A673 (cell line): Measurements from ENCODE around the gene SPTBN4.

Experiments used
- EZH2 ChIP-seq: fragments of 200-600 bp; sonication (generic); IDR thresholded peaks from 2 replicates; pipeline ENCODE4 v1.6.1; 2017; ENCODE audit warnings: borderline replicate concordance, low read depth, mild to moderate bottlenecking, mixed read lengths, antibody characterized with exemption, low read length; ENCODE audit not compliant: poor library complexity, severe bottlenecking
- TF ChIP-seq, protein P1 (sequence below): fragments of 300-800, 200-600 bp; sonication (generic); conservative IDR thresholded peaks from 2 replicates; pipeline ENCODE4 v1.5.1; 2017; ENCODE audit warnings: low read depth, mild to moderate bottlenecking, antibody characterized with exemption, low read length, moderate library complexity, mixed read lengths

DNA sequence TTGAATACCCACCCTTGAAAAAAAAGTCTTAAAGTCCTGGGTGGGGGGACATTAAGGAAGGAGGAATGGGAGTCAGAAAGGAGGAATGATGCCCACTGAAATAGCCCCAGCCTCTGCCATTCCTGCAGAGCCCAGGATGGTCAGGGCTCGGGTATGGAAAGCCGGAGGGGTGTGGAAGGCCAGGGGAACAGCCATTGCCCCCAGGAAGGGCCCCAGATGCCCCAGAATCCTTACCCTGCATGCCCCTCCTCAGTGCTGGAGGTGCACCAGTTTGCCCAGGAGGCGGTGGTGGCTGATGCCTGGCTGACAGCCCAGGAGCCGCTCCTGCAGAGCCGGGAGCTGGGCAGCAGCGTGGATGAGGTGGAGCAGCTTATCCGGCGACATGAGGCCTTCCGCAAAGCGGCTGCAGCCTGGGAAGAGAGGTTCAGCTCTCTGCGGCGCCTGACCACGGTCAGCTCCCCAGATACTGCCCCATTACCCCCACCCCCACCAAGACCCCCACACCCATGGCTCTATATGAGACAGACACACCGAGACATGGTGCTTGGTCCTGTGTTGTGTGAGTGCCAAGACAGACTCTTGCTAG is 99.2 kb downstream of the SPTBN4 start:
- TF ChIP-seq, protein P1, sequence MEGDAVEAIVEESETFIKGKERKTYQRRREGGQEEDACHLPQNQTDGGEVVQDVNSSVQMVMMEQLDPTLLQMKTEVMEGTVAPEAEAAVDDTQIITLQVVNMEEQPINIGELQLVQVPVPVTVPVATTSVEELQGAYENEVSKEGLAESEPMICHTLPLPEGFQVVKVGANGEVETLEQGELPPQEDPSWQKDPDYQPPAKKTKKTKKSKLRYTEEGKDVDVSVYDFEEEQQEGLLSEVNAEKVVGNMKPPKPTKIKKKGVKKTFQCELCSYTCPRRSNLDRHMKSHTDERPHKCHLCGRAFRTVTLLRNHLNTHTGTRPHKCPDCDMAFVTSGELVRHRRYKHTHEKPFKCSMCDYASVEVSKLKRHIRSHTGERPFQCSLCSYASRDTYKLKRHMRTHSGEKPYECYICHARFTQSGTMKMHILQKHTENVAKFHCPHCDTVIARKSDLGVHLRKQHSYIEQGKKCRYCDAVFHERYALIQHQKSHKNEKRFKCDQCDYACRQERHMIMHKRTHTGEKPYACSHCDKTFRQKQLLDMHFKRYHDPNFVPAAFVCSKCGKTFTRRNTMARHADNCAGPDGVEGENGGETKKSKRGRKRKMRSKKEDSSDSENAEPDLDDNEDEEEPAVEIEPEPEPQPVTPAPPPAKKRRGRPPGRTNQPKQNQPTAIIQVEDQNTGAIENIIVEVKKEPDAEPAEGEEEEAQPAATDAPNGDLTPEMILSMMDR: no peak
- no peak for TF ChIP-seq EZH2
